ENCODE measurements around the gene SORCS1.

SORCS1 gene

GRCh38 chr10:106734220-106734619 is 430.3 kb downstream of the SORCS1 start:
- DNase-seq (ENCODE audit: low spot score) = no peak

- DNase-seq (ENCODE audit: low spot score) = no peak
Observed at GRCh38 chr10:106728232-106728631, 436.3 kb downstream of the SORCS1 start.

GRCh38 chr10:106727170-106727569 is 437.3 kb downstream of the SORCS1 start:
- no peak for DNase-seq (ENCODE audit: low spot score)

- DNase-seq (ENCODE audit: low spot score) = no peak
Observed at GRCh38 chr10:106722524-106722923, 442.0 kb downstream of the SORCS1 start.

- no peak for DNase-seq (ENCODE audit: low spot score)
Observed at GRCh38 chr10:106720683-106721082, 443.8 kb downstream of the SORCS1 start.

GRCh38 chr10:106716381-106716780 is 448.1 kb downstream of the SORCS1 start:
- no peak for DNase-seq (ENCODE audit: low spot score)

DNA sequence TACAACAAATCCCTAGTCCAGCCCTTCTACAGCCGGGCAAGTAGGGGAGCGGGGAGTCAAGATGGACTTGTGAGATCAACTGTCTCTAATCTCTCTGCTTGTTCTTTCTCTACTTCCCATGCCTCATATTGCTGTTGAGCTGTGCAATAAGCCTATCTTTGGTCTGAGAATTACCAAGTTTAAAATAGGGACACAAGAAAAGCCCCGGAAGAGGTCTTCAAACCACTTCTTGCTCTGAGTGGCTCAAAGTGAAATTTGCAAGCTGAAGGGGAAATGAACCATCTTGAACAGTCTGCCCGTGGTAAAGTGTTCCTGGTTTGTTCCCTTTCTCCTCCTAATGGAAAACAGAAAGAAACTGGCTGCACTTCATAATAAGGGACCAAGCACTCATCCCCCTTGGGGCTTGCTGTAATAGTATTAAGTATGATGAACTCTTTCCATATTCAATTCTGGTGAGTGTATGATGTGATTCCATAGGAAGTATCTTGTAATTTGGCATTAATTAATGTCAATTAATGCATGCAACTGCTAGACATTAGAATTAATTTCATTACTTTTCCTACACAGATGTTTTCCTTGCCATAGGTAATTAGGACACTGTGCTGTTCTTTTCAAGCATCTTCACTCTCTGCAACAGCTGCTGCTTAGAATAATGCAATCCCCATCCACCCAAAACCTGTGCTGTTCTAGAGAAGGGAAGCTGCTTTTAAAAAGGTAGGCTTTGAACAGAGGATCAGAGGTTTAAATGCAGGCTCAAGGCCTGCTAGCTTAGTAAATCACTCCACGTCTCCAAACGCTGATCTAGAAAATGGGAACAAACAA is 449.6 kb downstream of the SORCS1 start:
- peak; percentile 21 for DNase-seq (ENCODE audit: low spot score)

DNA sequence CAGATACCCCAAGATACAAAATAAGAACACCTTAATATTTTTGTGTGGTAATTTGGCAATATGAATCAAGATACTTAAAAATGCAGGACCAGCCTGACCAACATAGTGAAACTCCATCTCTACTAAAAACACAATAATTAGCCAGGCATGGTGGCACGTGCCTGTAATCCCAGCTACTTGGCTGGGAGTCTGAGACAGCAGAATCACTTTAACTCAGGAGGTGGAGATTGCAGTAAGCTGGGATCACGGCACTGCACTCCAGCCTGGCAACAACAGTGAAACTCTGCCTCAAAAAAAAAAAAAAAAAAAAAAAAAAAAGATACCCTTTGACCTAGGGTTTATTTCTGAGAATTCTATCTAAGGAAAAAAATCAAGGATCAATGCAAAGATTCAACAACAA is 450.7 kb downstream of the SORCS1 start:
- no peak for DNase-seq (ENCODE audit: low spot score)

DNA sequence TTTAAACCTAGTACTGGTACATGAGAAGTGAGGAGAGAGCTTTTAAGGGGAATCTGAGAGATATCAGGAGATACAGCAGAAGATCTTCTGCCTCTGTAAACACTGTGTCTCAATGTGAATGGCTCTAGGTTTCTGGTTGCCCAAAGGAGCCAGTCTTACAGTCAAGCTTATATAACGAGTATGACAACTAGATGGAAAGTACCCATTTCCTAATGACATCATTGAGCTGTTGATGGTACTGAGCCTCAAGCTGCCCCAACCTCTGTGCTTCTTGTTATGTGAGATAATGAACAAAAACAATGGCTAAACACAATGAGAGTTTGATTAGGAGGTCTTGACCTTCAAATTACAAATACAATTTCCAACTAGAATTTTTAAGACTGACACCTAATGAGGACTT is 451.5 kb downstream of the SORCS1 start:
- no peak for DNase-seq (ENCODE audit: low spot score)

DNA sequence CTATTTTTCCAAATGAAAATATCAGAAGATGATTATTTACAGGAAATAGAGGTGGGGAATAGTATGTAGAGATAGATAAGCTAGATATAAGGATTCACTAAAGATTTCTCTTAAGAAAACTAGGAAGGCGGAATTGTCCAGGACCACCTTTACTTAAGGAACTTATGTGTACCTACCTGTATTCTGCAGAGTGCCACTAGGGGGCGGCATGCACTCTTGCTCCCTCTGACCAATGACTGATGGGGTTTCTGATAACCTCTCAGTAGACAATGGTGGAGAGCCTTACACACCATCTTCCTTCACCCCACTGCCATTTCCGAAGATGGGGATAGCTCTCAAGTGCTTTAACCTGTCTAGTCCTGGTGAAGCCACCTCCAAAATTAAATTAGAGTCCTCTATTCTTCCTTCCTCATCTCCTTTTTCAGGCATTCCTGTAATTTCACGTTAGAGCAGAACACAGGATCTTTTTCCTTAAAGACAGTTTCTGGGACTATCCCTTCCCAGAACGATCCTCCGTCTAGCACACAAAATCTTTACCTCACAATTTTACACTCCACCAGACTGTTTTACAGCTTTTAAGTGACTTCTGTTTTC is 453.1 kb downstream of the SORCS1 start:
- DNase-seq (ENCODE audit: low spot score) = peak; percentile 38

DNA sequence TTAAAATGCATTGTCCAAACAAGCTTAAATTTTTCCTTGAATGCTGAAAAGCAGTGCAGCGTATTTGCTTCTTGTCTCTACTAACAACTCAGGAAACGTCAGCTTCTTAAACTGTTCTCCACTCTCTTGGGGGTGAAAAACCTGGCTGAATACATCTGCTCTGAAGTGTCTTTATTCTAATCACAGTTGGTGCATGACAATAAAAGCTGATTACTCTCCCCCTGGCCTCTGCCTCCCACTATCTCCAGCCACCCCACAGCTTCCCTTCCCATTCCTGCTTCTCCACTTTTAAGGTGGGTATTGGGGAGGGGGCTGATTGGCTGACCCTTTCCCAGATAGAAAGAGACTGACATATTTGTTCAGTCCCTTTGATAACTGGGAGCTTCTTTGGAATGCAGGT is 456.0 kb downstream of the SORCS1 start:
- DNase-seq (ENCODE audit: low spot score) = no peak

DNA sequence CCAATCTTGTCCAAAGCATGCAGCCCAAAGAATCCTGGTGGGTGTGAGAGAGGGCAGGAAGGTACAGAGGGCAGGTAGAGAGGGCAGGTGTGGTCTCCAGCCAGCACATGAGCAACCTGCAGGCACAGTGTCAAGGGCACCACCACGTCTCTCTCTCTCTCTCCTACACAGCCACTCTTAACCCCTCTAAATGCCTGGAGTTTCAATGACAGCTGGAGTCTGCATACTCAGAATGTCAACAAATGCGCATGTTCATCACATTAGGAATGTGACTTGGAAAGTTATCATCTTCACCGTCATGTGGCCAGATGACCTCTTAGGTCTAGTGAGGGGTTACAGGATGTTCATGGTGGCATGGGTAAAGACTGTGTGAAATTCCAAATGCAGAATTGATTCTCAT is 456.8 kb downstream of the SORCS1 start:
- no peak for DNase-seq (ENCODE audit: low spot score)

DNA sequence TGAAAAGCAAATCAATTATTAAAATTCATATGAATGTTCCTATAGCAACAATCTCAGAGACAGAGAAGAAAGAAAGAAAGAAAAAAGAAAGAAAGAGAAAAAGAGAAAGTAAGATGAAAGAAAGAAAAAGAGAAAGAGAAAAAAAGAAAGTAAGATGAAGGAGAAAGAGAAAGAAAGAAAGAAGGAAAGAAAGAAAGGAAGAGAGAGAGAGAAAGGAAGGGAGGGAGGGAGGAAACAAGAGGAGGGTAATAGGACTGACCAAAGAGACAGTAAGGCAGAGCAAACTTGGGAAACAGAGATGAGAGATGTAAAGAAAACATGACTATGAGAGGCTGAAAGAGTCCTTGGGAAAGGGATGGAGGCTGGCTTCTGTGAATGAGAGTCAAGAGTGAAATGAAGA is 458.4 kb downstream of the SORCS1 start:
- no peak for DNase-seq (ENCODE audit: low spot score)

GRCh38 chr10:106705681-106706100 is 458.8 kb downstream of the SORCS1 start:
- peak; percentile 87 for DNase-seq (ENCODE audit: low spot score)

- DNase-seq (ENCODE audit: low spot score) = no peak
Observed at GRCh38 chr10:106696239-106696638, 468.3 kb downstream of the SORCS1 start.

GRCh38 chr10:106694696-106695095 is 469.8 kb downstream of the SORCS1 start:
- no peak for DNase-seq (ENCODE audit: low spot score)

GRCh38 chr10:106682175-106682574 is 482.3 kb downstream of the SORCS1 start:
- DNase-seq (ENCODE audit: low spot score) = peak; percentile 9

- DNase-seq (ENCODE audit: low spot score) = no peak
Observed at GRCh38 chr10:106680061-106680460, 484.4 kb downstream of the SORCS1 start.

DNA sequence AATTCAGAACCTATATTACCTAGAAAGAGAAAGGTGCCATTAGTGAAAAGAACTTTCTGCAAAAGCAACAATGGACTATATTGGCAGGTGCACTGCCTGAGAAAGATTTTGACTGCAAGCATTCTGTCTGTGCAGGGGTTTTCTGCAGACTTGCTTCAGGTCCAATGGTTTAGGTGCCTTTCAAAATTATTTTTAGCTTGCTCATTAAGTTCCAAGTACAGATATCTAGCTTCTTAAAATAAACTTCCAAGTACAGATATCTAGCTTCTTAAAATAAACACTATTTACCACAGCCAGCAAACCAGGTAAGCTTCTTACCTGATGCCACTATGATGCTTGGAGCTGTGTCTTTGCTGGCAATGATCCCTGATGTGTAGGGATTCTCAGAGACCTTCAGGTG is 485.2 kb downstream of the SORCS1 start:
- DNase-seq (ENCODE audit: low spot score) = no peak

DNA sequence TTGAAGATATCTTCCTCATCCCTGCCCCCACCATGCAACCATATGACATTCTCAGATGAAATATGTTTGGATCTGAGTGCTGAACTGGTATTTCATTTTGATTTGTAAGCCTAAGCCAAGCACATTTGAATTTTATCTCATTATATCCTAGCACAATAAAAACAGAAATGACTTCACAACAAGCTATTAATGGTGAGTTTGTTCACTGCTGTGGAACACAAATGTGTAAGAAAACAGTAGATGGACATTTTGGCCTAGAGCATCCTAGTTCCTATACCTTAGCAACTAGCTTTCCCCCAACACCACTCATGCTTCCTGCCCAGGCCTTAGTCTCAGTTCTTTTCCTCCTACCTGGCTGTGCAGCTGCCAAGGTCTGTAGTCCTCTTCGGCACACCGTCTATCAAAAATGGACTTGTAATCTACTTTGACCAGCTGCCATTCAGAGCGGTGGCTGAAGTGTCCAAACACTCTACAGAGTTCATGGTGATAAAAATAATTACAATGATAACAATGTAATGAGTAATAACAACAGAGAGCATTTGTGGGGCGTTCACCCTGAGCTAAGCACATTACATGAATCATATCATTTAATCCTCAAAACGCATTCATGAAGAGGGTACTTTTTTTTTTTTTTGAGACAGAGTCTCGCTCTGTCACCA is 491.9 kb downstream of the SORCS1 start:
- peak; percentile 12 for DNase-seq (ENCODE audit: low spot score)

DNA sequence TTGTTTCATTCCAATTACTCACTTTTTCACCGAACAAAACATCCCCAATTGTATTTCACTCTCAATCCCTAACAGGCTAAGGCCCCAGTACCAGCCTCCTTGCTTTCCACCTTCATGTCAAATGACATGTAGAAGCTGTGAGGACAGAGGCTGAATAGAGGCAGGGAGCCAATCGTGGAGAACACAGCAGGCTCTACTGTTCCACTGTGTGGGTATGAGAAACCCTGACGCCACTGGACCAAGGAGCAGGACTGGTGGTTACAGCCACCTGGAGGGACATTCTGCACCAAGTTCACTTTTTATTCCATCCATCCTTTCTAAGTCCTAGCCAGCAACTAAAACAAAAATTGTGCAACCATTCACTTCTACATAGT is 502.8 kb downstream of the SORCS1 start:
- DNase-seq (ENCODE audit: low spot score) = peak; percentile 42

DNA sequence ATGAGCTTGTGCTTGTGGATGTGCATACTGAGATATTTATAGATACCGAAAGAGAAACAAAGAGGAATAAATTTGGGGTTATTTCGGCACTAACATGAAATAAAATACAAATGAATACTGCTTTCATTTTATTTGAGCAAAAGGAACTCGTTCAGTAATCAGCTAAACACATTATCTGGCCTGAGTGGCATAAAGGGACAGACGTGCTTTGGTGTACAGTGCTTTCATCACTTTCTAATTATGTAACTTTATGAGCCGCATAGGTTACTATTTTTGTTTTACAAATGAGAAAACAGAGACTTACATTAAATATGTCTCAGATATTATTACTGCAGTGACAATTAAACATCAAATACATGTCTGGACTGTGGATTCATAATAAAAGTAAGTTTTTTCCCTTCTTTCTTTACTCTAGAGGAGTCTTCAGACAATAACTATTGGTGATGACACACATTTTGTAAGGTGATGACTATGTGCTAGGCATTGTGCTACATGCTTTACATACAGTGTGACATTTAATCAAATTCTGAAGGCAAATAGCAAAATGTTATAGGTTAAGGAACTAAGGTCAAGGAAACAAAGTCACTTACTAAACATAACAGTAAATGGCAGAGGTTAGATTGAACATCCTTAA is 503.3 kb downstream of the SORCS1 start:
- no peak for DNase-seq (ENCODE audit: low spot score)

DNA sequence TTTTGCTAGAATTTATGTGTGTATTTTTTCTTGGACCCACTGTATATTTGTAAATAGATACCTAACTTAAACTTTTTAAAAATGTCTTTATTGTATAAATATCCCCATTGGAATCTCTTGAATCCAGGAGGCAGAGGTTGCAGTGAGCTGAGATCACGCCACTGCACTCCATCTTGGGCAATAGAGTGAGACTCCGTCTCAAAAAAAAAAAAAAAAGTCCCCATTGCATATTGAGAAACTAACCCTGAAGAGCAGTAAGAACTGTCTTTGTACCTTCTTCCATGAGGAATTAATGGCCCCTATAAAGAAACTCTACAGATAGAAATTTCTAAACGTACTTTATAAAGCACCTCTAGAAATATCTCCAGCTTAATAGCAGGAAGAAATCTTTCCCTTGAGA is 504.0 kb downstream of the SORCS1 start:
- DNase-seq (ENCODE audit: low spot score) = no peak
